HepG2 (cell line): ENCODE measurements around the gene ZNF175. TPM values are rescaled to one million over a fixed set of nuclear protein-coding genes. Genes with fewer than 3 reads are reported as not detected.

Experiments used
- CBFB ChIP-seq: sonication (generic); formaldehyde crosslinking; IDR thresholded peaks from 2 replicates; pipeline ENCODE4 v1.4.0; 2020; ENCODE audit warnings: missing genetic modification reagents
- CBX5 ChIP-seq: sonication (generic); formaldehyde crosslinking; IDR thresholded peaks from 2 replicates; pipeline ENCODE4 v1.4.0; 2020; ENCODE audit warnings: missing genetic modification reagents, borderline replicate concordance
- DR1 ChIP-seq: sonication (generic); formaldehyde crosslinking; IDR thresholded peaks from 2 replicates; pipeline ENCODE4 v1.8.0; 2021; ENCODE audit warnings: mild to moderate bottlenecking, missing genetic modification reagents, inconsistent platforms
- ELF1 ChIP-seq: sonication (generic); formaldehyde crosslinking; IDR thresholded peaks from 2 replicates; pipeline ENCODE4 v1.4.0; 2020; ENCODE audit warnings: missing genetic modification reagents
- HMG20B ChIP-seq: conservative IDR thresholded peaks from 2 replicates; pipeline ENCODE4 v1.6.1; 2016; ENCODE audit warnings: missing genetic modification reagents, missing compliant biosample characterization
- KMT2B ChIP-seq: IDR thresholded peaks from 2 replicates; pipeline ENCODE4 v1.6.1; 2016; ENCODE audit warnings: missing genetic modification reagents, missing compliant biosample characterization
- REL ChIP-seq: sonication (generic); formaldehyde crosslinking; conservative IDR thresholded peaks from 2 replicates; pipeline ENCODE4 v1.8.0; 2022; ENCODE audit warnings: mild to moderate bottlenecking, missing genetic modification reagents, moderate library complexity
- SMAD3 ChIP-seq: sonication (generic); formaldehyde crosslinking; IDR thresholded peaks from 2 replicates; pipeline ENCODE4 v1.4.0; 2020; ENCODE audit warnings: missing genetic modification reagents
- SOX5 ChIP-seq: IDR thresholded peaks from 2 replicates; pipeline ENCODE4 v1.6.1; 2016; ENCODE audit warnings: borderline replicate concordance
- TGIF2 ChIP-seq: IDR thresholded peaks from 2 replicates; pipeline ENCODE4 v1.6.1; 2016; ENCODE audit warnings: control low read depth, missing compliant biosample characterization
- TOE1 ChIP-seq: sonication (generic); formaldehyde crosslinking; IDR thresholded peaks from 2 replicates; pipeline ENCODE4 v1.4.0; 2020; ENCODE audit warnings: mild to moderate bottlenecking, missing genetic modification reagents
- TOPORS ChIP-seq: sonication (generic); formaldehyde crosslinking; IDR thresholded peaks from 2 replicates; pipeline ENCODE4 v1.8.0; 2023; ENCODE audit warnings: mild to moderate bottlenecking, missing genetic modification reagents
- ZNF256 ChIP-seq: sonication (generic); formaldehyde crosslinking; conservative IDR thresholded peaks from 2 replicates; pipeline ENCODE4 v1.4.0; 2020; ENCODE audit warnings: missing genetic modification reagents
- ZNF30 ChIP-seq: sonication (generic); formaldehyde crosslinking; IDR thresholded peaks from 2 replicates; pipeline ENCODE4 v1.5.0; 2020; ENCODE audit warnings: mild to moderate bottlenecking, missing genetic modification reagents
- ZNF430 ChIP-seq: sonication (generic); formaldehyde crosslinking; IDR thresholded peaks from 2 replicates; pipeline ENCODE4 v1.9.0; 2021; ENCODE audit warnings: mild to moderate bottlenecking, missing genetic modification reagents
- ZNF652 ChIP-seq: IDR thresholded peaks from 2 replicates; pipeline ENCODE4 v1.6.1; 2016; ENCODE audit warnings: low read depth, borderline replicate concordance
- ZNF782 ChIP-seq: sonication (generic); formaldehyde crosslinking; IDR thresholded peaks from 2 replicates; pipeline ENCODE4 v1.4.0; 2020; ENCODE audit warnings: missing genetic modification reagents, mild to moderate bottlenecking, borderline replicate concordance
- ZNF878 ChIP-seq: sonication (generic); formaldehyde crosslinking; IDR thresholded peaks from 2 replicates; pipeline ENCODE4 v1.8.1; 2023; ENCODE audit warnings: mild to moderate bottlenecking, missing genetic modification reagents, moderate library complexity
- polyA plus RNA-seq, 8 experiments: library from polyadenylated mRNA; depleted of rRNA in 3 of 8; stranded (reverse) in 7 of 8; unstranded in 1 of 8; fragments of >200 nt; fragmentation: Illumina TruSeq in 4 of 8; extraction: Trizol in 4 of 8; gene quantifications; 2 replicates each; pipeline versions ENCODE4 v1.2.1 to v1.2.3, GENCODE V29; 2011 to 2016; ENCODE audit warnings: low read depth in 4 of 8, missing spikeins in 1 of 8, mixed read lengths in 1 of 8; ENCODE audit not compliant: insufficient read depth in 1 of 8
- total RNA-seq, 5 experiments: library from RNA; depleted of rRNA; stranded (reverse); fragments of >200 nt; fragmentation: Illumina TruSeq; extraction: Trizol; gene quantifications; 2 replicates each; pipeline ENCODE4 v1.2.3, GENCODE V29; 2016; ENCODE audit warnings: low read depth in 1 of 5
- TF ChIP-seq, protein P1 (sequence below): sonication (generic); formaldehyde crosslinking; IDR thresholded peaks from 2 replicates; pipeline ENCODE4 v1.4.0; 2020; ENCODE audit warnings: missing genetic modification reagents
- TF ChIP-seq, protein P2 (sequence below): sonication (generic); formaldehyde crosslinking; IDR thresholded peaks from 2 replicates; pipeline ENCODE4 v1.4.0; 2020; ENCODE audit warnings: missing genetic modification reagents
- TF ChIP-seq, protein P3 (sequence below): sonication (generic); formaldehyde crosslinking; IDR thresholded peaks from 2 replicates; pipeline ENCODE4 v1.4.0; 2020; ENCODE audit warnings: missing genetic modification reagents, borderline replicate concordance
- TF ChIP-seq, protein P4 (sequence below): IDR thresholded peaks from 2 replicates; pipeline ENCODE4 v1.6.1; 2016; ENCODE audit warnings: missing compliant biosample characterization, missing genetic modification reagents, borderline replicate concordance

Gene ZNF175
- total and polyA plus RNA-seq, 2 of the 13 experiments (the other 11 are each of a cell fraction or from before 2014, with no cell fraction given), result 1.2 to 1.5 TPM

DNA sequence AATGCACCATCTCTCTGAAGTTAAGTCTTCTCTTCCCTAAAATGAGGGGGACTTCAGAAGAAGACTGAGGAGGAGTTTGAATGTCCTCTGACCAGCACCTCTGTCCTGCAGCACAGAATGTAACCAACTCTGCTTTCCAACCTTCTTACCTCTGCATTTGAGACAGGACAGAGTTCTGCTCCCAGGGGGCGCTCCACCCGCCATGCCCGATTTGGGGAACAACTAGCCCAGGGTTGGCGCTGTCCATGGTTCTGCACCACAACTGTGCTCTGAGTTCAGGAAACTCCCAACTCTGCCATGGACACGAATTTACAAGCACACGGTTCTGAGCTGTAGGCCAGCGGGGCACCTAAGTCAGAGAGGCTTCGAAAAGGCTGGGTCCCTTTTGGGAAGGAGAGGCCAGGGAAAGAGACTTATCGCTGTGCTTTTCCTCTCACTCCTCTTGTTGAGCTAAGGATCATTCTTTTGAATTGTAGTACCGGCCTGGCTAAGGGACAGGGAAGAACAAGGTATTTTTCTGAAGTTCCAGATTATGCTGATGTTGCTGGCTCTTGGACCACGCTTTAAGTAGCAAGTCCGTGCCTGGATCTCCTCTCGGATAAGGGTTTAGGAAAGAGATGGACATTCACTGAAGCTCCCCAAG, 37.0 kb downstream of the ZNF175 start (continued):
- TF ChIP-seq ELF1 (CRISPR knock-in tag) (peak; percentile 57), TGIF2 (CRISPR knock-in tag) (peak; percentile 93), TOPORS (CRISPR knock-in tag) (peak; percentile 51; the same call in 1 of the 2 replicates), KMT2B (peak; percentile 74), TOE1 (CRISPR knock-in tag) (peak; percentile 73; the same call in 1 of the 2 replicates), ZNF878 (peak; percentile 87), SMAD3 (CRISPR knock-in tag) (peak; percentile 95), ZNF782 (CRISPR knock-in tag) (peak; percentile 60; the same call in 1 of the 2 replicates), CBFB (CRISPR knock-in tag) (peak; percentile 61; the same call in 1 of the 2 replicates), ZNF256 (CRISPR knock-in tag) (peak; percentile 98), ZNF652 (CRISPR knock-in tag) (no peak), SOX5 (CRISPR knock-in tag) (peak; percentile 39; the same call in 1 of the 2 replicates), DR1 (CRISPR knock-in tag) (peak; percentile 49; the same call in 1 of the 2 replicates), ZNF30 (CRISPR knock-in tag) (no peak), HMG20B (peak; percentile 70), CBX5 (CRISPR knock-in tag) (peak; percentile 92), REL (CRISPR knock-in tag) (peak; percentile 86; the same call in 1 of the 2 replicates), ZNF430 (CRISPR knock-in tag) (peak; percentile 91)
- TF ChIP-seq, protein P1, sequence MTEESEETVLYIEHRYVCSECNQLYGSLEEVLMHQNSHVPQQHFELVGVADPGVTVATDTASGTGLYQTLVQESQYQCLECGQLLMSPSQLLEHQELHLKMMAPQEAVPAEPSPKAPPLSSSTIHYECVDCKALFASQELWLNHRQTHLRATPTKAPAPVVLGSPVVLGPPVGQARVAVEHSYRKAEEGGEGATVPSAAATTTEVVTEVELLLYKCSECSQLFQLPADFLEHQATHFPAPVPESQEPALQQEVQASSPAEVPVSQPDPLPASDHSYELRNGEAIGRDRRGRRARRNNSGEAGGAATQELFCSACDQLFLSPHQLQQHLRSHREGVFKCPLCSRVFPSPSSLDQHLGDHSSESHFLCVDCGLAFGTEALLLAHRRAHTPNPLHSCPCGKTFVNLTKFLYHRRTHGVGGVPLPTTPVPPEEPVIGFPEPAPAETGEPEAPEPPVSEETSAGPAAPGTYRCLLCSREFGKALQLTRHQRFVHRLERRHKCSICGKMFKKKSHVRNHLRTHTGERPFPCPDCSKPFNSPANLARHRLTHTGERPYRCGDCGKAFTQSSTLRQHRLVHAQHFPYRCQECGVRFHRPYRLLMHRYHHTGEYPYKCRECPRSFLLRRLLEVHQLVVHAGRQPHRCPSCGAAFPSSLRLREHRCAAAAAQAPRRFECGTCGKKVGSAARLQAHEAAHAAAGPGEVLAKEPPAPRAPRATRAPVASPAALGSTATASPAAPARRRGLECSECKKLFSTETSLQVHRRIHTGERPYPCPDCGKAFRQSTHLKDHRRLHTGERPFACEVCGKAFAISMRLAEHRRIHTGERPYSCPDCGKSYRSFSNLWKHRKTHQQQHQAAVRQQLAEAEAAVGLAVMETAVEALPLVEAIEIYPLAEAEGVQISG (CRISPR knock-in tag), result peak; percentile 85
- TF ChIP-seq, protein P2, sequence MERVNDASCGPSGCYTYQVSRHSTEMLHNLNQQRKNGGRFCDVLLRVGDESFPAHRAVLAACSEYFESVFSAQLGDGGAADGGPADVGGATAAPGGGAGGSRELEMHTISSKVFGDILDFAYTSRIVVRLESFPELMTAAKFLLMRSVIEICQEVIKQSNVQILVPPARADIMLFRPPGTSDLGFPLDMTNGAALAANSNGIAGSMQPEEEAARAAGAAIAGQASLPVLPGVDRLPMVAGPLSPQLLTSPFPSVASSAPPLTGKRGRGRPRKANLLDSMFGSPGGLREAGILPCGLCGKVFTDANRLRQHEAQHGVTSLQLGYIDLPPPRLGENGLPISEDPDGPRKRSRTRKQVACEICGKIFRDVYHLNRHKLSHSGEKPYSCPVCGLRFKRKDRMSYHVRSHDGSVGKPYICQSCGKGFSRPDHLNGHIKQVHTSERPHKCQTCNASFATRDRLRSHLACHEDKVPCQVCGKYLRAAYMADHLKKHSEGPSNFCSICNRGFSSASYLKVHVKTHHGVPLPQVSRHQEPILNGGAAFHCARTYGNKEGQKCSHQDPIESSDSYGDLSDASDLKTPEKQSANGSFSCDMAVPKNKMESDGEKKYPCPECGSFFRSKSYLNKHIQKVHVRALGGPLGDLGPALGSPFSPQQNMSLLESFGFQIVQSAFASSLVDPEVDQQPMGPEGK (CRISPR knock-in tag), result peak; percentile 66
- TF ChIP-seq, protein P3, sequence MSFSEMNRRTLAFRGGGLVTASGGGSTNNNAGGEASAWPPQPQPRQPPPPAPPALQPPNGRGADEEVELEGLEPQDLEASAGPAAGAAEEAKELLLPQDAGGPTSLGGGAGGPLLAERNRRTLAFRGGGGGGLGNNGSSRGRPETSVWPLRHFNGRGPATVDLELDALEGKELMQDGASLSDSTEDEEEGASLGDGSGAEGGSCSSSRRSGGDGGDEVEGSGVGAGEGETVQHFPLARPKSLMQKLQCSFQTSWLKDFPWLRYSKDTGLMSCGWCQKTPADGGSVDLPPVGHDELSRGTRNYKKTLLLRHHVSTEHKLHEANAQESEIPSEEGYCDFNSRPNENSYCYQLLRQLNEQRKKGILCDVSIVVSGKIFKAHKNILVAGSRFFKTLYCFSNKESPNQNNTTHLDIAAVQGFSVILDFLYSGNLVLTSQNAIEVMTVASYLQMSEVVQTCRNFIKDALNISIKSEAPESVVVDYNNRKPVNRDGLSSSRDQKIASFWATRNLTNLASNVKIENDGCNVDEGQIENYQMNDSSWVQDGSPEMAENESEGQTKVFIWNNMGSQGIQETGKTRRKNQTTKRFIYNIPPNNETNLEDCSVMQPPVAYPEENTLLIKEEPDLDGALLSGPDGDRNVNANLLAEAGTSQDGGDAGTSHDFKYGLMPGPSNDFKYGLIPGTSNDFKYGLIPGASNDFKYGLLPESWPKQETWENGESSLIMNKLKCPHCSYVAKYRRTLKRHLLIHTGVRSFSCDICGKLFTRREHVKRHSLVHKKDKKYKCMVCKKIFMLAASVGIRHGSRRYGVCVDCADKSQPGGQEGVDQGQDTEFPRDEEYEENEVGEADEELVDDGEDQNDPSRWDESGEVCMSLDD, result peak; percentile 77; the same call in 1 of the 2 replicates
- TF ChIP-seq, protein P4, sequence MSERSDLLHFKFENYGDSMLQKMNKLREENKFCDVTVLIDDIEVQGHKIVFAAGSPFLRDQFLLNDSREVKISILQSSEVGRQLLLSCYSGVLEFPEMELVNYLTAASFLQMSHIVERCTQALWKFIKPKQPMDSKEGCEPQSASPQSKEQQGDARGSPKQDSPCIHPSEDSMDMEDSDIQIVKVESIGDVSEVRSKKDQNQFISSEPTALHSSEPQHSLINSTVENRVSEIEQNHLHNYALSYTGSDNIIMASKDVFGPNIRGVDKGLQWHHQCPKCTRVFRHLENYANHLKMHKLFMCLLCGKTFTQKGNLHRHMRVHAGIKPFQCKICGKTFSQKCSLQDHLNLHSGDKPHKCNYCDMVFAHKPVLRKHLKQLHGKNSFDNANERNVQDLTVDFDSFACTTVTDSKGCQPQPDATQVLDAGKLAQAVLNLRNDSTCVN (CRISPR knock-in tag), result peak; percentile 93
